HepG2 (cell line): ENCODE measurements around the gene WDR20. TPM values are rescaled to one million over a fixed set of nuclear protein-coding genes. Genes with fewer than 3 reads are reported as not detected.

Source experiments
- KLF16 ChIP-seq, 2 experiments: sonication (generic) in 1 of 2; formaldehyde crosslinking in 1 of 2; IDR thresholded peaks; 2 replicates each; pipeline versions ENCODE4 v1.6.1 to v1.8.0; 2016 to 2023; ENCODE audit warnings: missing genetic modification reagents in 2 of 2, missing compliant biosample characterization in 1 of 2
- MXI1 ChIP-seq: IDR thresholded peaks from 3 replicates; pipeline ENCODE4 v1.6.1; 2012; ENCODE audit warnings: low read depth, low read length, inconsistent platforms, borderline replicate concordance
- NCOR1 ChIP-seq: fragments of 200-600 bp; sonication (generic); IDR thresholded peaks from 2 replicates; pipeline ENCODE4 v1.7.0; 2017; ENCODE audit warnings: antibody characterized with exemption, low read length, borderline replicate concordance
- NR2F2 ChIP-seq: IDR thresholded peaks from 2 replicates; pipeline ENCODE4 v1.6.1; 2012; ENCODE audit warnings: low read depth, inconsistent platforms, borderline replicate concordance
- RAD21 ChIP-seq: fragments of 450-650 bp; formaldehyde crosslinking; IDR thresholded peaks from 2 replicates; pipeline ENCODE4 v1.5.0; 2020; ENCODE audit warnings: mild to moderate bottlenecking
- SIN3A ChIP-seq: IDR thresholded peaks from 2 replicates; pipeline ENCODE4 v1.6.1; 2011; ENCODE audit warnings: low read depth, mild to moderate bottlenecking, control low read depth, low read length, borderline replicate concordance
- TBX3 ChIP-seq: fragments of 450-650 bp; IDR thresholded peaks from 2 replicates; pipeline ENCODE4 v1.6.1; 2017; ENCODE audit warnings: antibody characterized with exemption, mild to moderate bottlenecking, inconsistent platforms, borderline replicate concordance
- ZFP37 ChIP-seq: sonication (generic); formaldehyde crosslinking; IDR thresholded peaks from 2 replicates; pipeline ENCODE4 v1.4.0; 2020; ENCODE audit warnings: missing genetic modification reagents, borderline replicate concordance
- ZFP41 ChIP-seq: sonication (generic); formaldehyde crosslinking; IDR thresholded peaks from 2 replicates; pipeline ENCODE4 v1.4.0; 2020; ENCODE audit warnings: mild to moderate bottlenecking, missing genetic modification reagents, borderline replicate concordance
- ZNF230 ChIP-seq: sonication (generic); formaldehyde crosslinking; IDR thresholded peaks from 2 replicates; pipeline ENCODE4 v1.4.0; 2020; ENCODE audit warnings: mild to moderate bottlenecking, missing genetic modification reagents
- ZNF354B ChIP-seq: sonication (generic); formaldehyde crosslinking; IDR thresholded peaks from 2 replicates; pipeline ENCODE4 v1.8.0; 2022; ENCODE audit warnings: mild to moderate bottlenecking, missing genetic modification reagents
- ZNF580 ChIP-seq: IDR thresholded peaks from 2 replicates; pipeline ENCODE4 v1.6.1; 2016; ENCODE audit warnings: low read depth, borderline replicate concordance
- ZNF773 ChIP-seq: sonication (generic); formaldehyde crosslinking; IDR thresholded peaks from 2 replicates; pipeline ENCODE4 v1.4.0; 2020; ENCODE audit warnings: missing genetic modification reagents, borderline replicate concordance
- ZNF781 ChIP-seq: sonication (generic); formaldehyde crosslinking; IDR thresholded peaks from 2 replicates; pipeline ENCODE4 v1.5.1; 2020; ENCODE audit warnings: borderline replicate concordance, mild to moderate bottlenecking, missing genetic modification reagents; ENCODE audit errors: not compliant biosample characterization
- polyA plus RNA-seq, 8 experiments: library from polyadenylated mRNA; depleted of rRNA in 3 of 8; stranded (reverse) in 7 of 8; unstranded in 1 of 8; fragments of >200 nt; fragmentation: Illumina TruSeq in 4 of 8; extraction: Trizol in 4 of 8; gene quantifications; 2 replicates each; pipeline versions ENCODE4 v1.2.1 to v1.2.3, GENCODE V29; 2011 to 2016; ENCODE audit warnings: low read depth in 4 of 8, missing spikeins in 1 of 8, mixed read lengths in 1 of 8; ENCODE audit not compliant: insufficient read depth in 1 of 8
- total RNA-seq, 5 experiments: library from RNA; depleted of rRNA; stranded (reverse); fragments of >200 nt; fragmentation: Illumina TruSeq; extraction: Trizol; gene quantifications; 2 replicates each; pipeline ENCODE4 v1.2.3, GENCODE V29; 2016; ENCODE audit warnings: low read depth in 1 of 5
- TF ChIP-seq, protein P1 (sequence below), 2 experiments: fragments of 450-650 bp in 1 of 2; sonication (generic) in 1 of 2; formaldehyde crosslinking; IDR thresholded peaks; 2 replicates each; pipeline versions ENCODE4 v1.5.0 to v1.8.0; 2020 to 2022; ENCODE audit warnings: mild to moderate bottlenecking in 1 of 2, missing genetic modification reagents in 1 of 2

The WDR20 gene
- total and polyA plus RNA-seq, 2 of the 13 experiments (the other 11 are each of a cell fraction or from before 2014, with no cell fraction given) = 10.4 to 23.2 TPM

GRCh38 chr14:102139286-102140026, at the start of gene WDR20 (continued):
- TF ChIP-seq NR2F2 (no peak), ZNF354B (no peak), ZNF580 (CRISPR knock-in tag) (peak; percentile 68; the same call in 1 of the 2 replicates), ZNF773 (CRISPR knock-in tag) (no peak), SIN3A (peak; percentile 80), ZFP37 (CRISPR knock-in tag) (no peak; the same call in 1 of the 2 replicates), KLF16 (CRISPR knock-in tag; IDR thresholded peaks at IDR 0.05) (peak in 1 of 2 experiments; percentile 82; a peak in 2 of 4 replicates), MXI1 (peak; percentile 90; the same call in 1 of the 3 replicates), ZNF781 (CRISPR knock-in tag) (no peak), ZFP41 (CRISPR knock-in tag) (no peak), RAD21 (CRISPR knock-in tag) (peak; percentile 14; the same call in 1 of the 2 replicates), ZNF230 (CRISPR knock-in tag) (peak; percentile 38; the same call in 1 of the 2 replicates), TBX3 (no peak), NCOR1 (no peak)
- TF ChIP-seq, protein P1, sequence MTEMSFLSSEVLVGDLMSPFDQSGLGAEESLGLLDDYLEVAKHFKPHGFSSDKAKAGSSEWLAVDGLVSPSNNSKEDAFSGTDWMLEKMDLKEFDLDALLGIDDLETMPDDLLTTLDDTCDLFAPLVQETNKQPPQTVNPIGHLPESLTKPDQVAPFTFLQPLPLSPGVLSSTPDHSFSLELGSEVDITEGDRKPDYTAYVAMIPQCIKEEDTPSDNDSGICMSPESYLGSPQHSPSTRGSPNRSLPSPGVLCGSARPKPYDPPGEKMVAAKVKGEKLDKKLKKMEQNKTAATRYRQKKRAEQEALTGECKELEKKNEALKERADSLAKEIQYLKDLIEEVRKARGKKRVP (CRISPR knock-in tag; IDR thresholded peaks at IDR 0.05) = peak in 1 of 2 experiments; percentile 12; a peak in 1 of 4 replicates
